Coronary artery (tissue), 2 donors: ENCODE data around the gene CDH19.

Experiments
- DNase-seq: peaks from one replicate; pipeline ENCODE4 v3.0.0-alpha.2; 2017; ENCODE audit warnings: low spot score
- H3K27ac ChIP-seq, 2 donors: fragments of 200-600 bp; sonication (generic); one replicate each; pipeline ENCODE4 v1.5.1; 2016 to 2019
- H3K4me3 ChIP-seq: fragments of 200-600 bp; sonication (generic); 2 replicates; pipeline ENCODE4 v1.5.1; 2016; ENCODE audit warnings: mild to moderate bottlenecking, moderate library complexity
- TF ChIP-seq, protein P1 (sequence below): fragments of 200-600 bp; sonication (generic); IDR thresholded peaks from one replicate; pipeline ENCODE4 v1.5.1; 2019; ENCODE audit warnings: antibody characterized with exemption

The CDH19 gene

DNA sequence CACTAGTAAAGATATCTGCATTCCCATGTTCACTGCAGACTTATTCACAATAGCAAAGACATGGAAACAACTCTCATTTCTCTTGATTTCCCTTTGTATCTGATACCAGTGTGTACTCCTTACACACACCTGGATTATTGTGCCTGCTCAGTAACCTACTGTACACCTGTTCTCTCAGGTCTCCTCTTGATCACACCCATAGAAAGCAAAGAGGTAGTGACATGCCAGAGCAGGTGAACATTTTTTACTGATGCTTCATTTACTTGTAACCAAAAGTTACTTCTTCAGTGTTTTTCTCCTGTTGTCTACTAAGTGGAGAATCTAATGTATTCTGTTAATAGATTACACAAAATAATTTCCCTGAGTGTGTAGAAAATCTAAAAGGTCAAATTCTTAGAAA lies 46.8 kb downstream of the CDH19 start:
- no peak overlapping the region for H3K27ac ChIP-seq
- DNase-seq = no peak
- no peak overlapping the region for H3K4me3 ChIP-seq
- TF ChIP-seq, protein P1, sequence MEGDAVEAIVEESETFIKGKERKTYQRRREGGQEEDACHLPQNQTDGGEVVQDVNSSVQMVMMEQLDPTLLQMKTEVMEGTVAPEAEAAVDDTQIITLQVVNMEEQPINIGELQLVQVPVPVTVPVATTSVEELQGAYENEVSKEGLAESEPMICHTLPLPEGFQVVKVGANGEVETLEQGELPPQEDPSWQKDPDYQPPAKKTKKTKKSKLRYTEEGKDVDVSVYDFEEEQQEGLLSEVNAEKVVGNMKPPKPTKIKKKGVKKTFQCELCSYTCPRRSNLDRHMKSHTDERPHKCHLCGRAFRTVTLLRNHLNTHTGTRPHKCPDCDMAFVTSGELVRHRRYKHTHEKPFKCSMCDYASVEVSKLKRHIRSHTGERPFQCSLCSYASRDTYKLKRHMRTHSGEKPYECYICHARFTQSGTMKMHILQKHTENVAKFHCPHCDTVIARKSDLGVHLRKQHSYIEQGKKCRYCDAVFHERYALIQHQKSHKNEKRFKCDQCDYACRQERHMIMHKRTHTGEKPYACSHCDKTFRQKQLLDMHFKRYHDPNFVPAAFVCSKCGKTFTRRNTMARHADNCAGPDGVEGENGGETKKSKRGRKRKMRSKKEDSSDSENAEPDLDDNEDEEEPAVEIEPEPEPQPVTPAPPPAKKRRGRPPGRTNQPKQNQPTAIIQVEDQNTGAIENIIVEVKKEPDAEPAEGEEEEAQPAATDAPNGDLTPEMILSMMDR = no peak

DNA sequence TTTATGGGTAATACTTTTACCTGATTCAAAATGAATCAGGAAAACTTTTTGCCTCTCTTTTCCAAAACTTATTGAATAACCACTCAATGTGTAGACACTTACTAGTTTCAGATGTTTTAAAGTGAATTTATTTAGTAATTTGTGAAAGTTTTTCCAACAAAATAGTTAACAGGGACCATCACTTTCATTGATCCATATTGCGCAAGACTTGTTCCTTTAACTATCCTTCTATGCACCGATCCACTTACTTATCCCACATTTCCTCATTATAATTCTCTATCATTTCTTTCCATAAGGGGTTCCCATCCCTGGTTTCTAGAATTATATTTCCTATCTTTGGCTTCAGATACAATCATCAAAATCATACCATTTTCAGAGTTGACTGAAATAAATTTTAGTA lies 48.3 kb downstream of the CDH19 start:
- no peak overlapping the region for H3K4me3 ChIP-seq
- no peak overlapping the region for H3K27ac ChIP-seq
- DNase-seq = no peak
- TF ChIP-seq, protein P1 = no peak

DNA sequence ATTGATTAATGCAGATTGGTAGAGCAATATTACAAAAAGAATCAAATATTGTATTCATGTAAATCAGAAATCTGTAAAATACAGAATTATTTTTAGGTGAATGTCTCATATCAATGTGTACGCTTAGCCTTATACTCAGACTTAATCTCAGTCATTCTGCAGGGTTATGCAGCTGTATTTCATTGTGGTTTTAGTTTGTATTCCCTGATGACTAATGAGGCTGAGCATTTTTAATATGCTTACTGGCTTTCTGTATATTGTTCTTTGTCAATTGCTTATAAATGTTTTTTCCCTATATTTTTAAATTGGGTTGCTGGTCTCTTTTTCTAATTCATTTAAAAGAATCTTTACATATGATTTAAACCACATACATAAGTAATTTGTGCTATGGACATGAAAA lies 50.1 kb downstream of the CDH19 start:
- no peak for DNase-seq
- no peak overlapping the region for H3K27ac ChIP-seq
- H3K4me3 ChIP-seq = no peak overlapping the region
- TF ChIP-seq, protein P1 = no peak

DNA sequence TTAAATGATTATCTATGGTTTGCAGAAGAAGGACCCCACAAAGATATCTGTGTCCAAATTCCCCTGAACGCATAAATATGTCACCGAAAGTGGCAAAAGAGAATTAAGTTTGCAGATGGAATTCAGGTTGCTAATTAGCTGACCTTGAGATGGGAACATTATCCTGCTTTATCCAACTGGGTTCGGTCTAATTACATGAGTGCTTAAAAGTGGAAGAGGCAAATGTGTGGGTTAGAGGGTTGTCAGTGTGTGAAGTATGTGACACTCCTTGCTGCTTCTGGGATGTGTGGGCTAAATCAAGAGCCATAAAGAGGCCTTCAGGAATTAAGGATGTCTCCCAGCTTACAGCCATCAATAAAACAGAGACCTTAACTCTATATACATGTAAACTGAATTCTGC lies 53.5 kb downstream of the CDH19 start:
- DNase-seq = no peak
- Histone ChIP-seq H3K27ac (no peak overlapping the region), H3K4me3 (no peak overlapping the region)

DNA sequence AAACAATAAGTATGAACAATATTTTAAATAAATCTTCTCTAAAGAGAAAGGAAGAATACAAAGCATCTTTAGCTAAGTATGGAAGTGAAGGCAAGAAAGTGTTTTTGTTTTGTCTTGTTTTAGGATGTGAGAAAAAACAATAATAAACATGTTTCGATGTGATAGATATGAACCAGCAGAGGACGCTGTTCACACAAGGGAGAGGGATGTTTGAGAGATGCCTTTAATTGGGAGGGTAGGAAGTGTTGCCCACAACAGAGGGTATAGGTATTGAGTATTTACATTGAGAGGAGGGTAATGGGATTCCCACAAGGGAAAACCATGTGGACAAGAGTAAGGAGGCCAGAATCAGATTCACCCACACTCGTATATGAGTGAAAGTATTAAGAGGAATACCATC lies 55.1 kb downstream of the CDH19 start:
- TF ChIP-seq, protein P1 = no peak
- H3K4me3 ChIP-seq = no peak overlapping the region
- no peak for DNase-seq
- no peak overlapping the region for H3K27ac ChIP-seq

More for the DNA sequence above, 53.5 kb downstream of the CDH19 start:
- TF ChIP-seq, protein P1 = no peak

DNA sequence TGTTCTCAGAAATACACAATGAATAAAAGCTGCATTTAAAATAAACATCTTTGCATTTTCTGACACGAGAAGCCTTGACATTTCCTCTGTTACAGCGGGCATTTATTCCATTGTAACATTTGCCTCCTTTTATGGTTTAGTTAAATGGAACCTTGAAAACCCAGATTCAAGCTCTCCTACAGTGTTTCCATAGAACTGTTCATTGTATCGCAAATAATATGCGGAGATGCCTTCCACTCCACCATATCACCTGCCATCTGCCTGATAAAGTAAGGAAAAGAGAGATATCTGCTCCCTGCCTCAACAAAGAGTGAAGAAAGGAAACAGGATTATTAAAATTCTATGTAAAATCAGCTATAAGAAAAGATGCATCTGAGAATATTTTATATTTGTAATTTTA lies 69.8 kb downstream of the CDH19 start:
- no peak for DNase-seq
- no peak overlapping the region for H3K27ac ChIP-seq
- TF ChIP-seq, protein P1 = no peak
- no peak overlapping the region for H3K4me3 ChIP-seq

DNA sequence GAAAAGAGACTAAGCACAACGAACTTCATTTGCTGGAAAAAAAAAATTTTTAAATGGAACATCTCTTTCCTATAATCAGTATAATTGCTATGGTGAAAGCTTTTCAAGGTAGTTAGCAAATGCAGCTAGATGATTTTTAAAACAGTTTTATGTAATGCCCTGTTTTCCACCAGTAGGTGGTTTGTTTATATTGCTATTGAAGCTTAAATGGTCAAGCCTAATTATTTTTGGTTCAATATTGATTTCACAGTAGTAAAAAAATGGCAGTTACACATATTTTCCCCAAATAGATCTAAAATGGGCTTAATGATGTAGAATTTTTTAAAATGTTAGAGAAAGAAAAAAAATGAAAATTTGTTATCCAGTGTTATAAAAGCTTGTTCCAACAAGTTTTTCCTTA lies 70.2 kb downstream of the CDH19 start:
- TF ChIP-seq, protein P1 = no peak
- Histone ChIP-seq H3K27ac (no peak overlapping the region), H3K4me3 (no peak overlapping the region)
- no peak for DNase-seq
